Heart left ventricle (tissue), 16 donors: ENCODE measurements around the gene PSMG4. TPM values are rescaled to one million over a fixed set of nuclear protein-coding genes. Genes with fewer than 3 reads are reported as not detected.

Experiments used
- ATAC-seq, 4 donors: fragments of 200-7000 bp; cut with Tn5 transposase; one replicate each; pipeline ENCODE4 v1.9.1; 2020 to 2022; ENCODE audit warnings: moderate library complexity in 4 of 4, mild to moderate bottlenecking in 3 of 4, moderate number of reproducible peaks in 1 of 4
- DNase-seq, 5 donors: peaks; one replicate each; pipeline ENCODE4 v3.0.0-alpha.2; 2020
- H3K27ac ChIP-seq, 12 donors: fragments of 200-600 bp; sonication (generic) in 4 of 12; one replicate each; pipeline versions ENCODE4 v1.5.0 to v1.8.0; 2016 to 2022; ENCODE audit warnings: mild to moderate bottlenecking in 2 of 12
- H3K27me3 ChIP-seq, 9 donors: fragments of 200-600 bp; sonication (generic) in 2 of 9; one replicate each; pipeline versions ENCODE4 v1.5.1 to v1.8.0; 2016 to 2022; ENCODE audit warnings: mild to moderate bottlenecking in 3 of 9
- H3K36me3 ChIP-seq, 9 donors: fragments of 200-600 bp; sonication (generic) in 2 of 9; one replicate each; pipeline versions ENCODE4 v1.5.0 to v1.8.0; 2018 to 2022; ENCODE audit warnings: mild to moderate bottlenecking in 2 of 9
- H3K4me1 ChIP-seq, 12 donors: fragments of 200-600 bp; sonication (generic) in 4 of 12; one replicate each; pipeline versions ENCODE4 v1.5.0 to v1.8.0; 2016 to 2022; ENCODE audit warnings: mild to moderate bottlenecking in 3 of 12
- H3K4me3 ChIP-seq, 12 donors: fragments of 200-600 bp; sonication (generic) in 4 of 12; one replicate each; pipeline versions ENCODE4 v1.5.0 to v1.8.0; 2017 to 2022; ENCODE audit warnings: mild to moderate bottlenecking in 9 of 12, moderate library complexity in 4 of 12
- H3K9me3 ChIP-seq, 12 donors: fragments of 200-600 bp; sonication (generic) in 4 of 12; one replicate each; pipeline versions ENCODE4 v1.5.0 to v1.8.0; 2016 to 2022; ENCODE audit warnings: mild to moderate bottlenecking in 1 of 12
- CTCF ChIP-seq, 12 donors: fragments of 200-600 bp; sonication (generic) in 4 of 12; IDR thresholded peaks; one replicate each; pipeline versions ENCODE4 v1.5.0 to v1.8.0; 2018 to 2022; ENCODE audit warnings: antibody characterized with exemption in 12 of 12, mild to moderate bottlenecking in 5 of 12
- POLR2A ChIP-seq, 2 donors: fragments of 450-650 bp; IDR thresholded peaks; one replicate each; pipeline ENCODE4 v1.6.1; 2017; ENCODE audit warnings: antibody characterized with exemption in 2 of 2, mild to moderate bottlenecking in 2 of 2, moderate library complexity in 2 of 2
- WGBS, 4 donors: extraction: QIAGEN DNeasy Blood & Tissue Kit in 2 of 4; methylation state at CpG; one replicate each; pipeline versions ENCODE4 v1.1.5 to v1.1.7; 2013 to 2018; 5-methylcytosine and 5-hydroxymethylcytosine counted together
- intact Hi-C, 10 donors: fragments of 100-400 bp; cut with DNase I; formaldehyde crosslinking; loops; one replicate each; pipeline versions ENCODE4 v1.11.1 to v1.14.2; 2022
- polyA plus RNA-seq, 2 donors: library from polyadenylated mRNA; stranded (reverse); fragments of 200-250 nt; gene quantifications; one replicate each; pipeline ENCODE4 v1.2.3, GENCODE V29; 2013
- total RNA-seq, 9 donors: library from RNA; depleted of rRNA in 2 of 9; stranded (reverse); fragments of >200 nt in 2 of 9; fragmentation: NEBNext Ultra II Directional in 3 of 9; extraction: Animal tissue kit (Norgen Biotek cat#: 25700) in 3 of 9; gene quantifications; one replicate each; pipeline versions ENCODE4 v1.1.0 to v1.2.4, GENCODE V29; 2016 to 2023
- donor health status: ischemic (EF 13 %, LVEDD 7.1; RV severe dilation, severe dysfunction).
- donor health status: healthy with polysubstance abuse.
- donor health status: DM: no; HTN: yes; CAD: no.
- donor health status: DM: no; HTN: no; CAD: no.
- donor health status: ischemic (EF 25% LVEDD 6.9; RV normal size, moderate dysfunction).
- donor health status: ischemic (EF 25% LVEDD 5.7; RV mildly dilated, moderate dysfunction).
- donor health status: healthy.
- donor health status: DM: yes; HTN: yes; CAD: no.
- donor health status: ischemic (EF 35%, LVEDD 5.7; RV mildly dilated, moderate dysfunction).
- donor health status: nonischemic (EF 11% LVEDD 7.7; RV severe dilation, severe dysfunction).
- donor health status: DM: yes; HTN: yes; CAD: no.
- donor health status: PGD.
- donor health status: ischemic (EF 29% LVEDD 5.4; RV normal size, mild dysfunction).
- donor health status: nonischemic (EF 23%, LVEDD 6.1; RV moderate dilation, normal function).

The PSMG4 gene
- total and polyA plus RNA-seq, 11 donors, result 6.2 to 21.7 (median 9.7) TPM

DNA sequence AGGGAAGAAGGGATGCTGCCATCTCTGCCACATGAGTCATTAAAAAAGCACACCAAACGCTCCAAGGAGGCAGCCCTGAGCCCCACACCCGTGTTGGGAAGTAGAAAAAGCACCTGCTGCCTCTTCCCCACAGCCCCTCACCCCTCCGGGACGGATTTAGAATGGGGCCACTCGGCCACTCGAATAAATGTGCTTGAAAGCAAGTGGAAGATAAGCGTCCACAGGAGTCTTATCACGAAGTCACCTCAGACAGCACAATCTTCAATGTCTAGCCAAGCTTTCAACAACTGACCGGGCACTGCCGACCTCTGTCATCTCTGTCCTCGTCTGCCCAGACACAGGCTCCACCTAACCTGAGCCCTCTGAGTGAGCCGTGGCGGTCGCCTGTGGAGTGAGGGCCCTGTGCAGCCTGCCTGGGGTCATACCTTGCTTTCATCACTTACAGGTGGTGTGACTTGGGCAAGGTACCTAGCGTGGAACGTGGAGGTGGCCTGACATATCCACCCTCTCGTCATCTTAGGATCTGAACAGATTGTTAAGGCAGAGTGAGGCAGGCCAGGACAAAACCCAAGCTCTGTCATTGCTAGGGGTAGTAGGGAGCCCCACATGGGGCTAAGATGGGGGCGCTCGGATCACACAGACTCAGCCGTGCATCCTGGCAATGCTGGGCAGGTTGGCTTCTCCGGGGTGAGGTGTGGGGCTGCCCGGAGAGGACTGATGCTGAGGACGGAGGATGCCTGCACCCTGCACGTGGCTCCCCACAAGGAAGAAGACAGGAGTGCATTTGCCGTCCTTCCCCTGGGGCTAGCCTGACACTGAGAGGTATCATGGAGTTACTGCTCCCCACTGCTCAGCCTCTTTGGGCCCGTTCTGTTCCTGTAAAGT, 34.8 kb downstream of the PSMG4 start:
- Histone ChIP-seq H3K9me3 (no peaks in the 10 kb centered on the region), H3K36me3 (no peaks in the 10 kb centered on the region), H3K4me1 (peaks cover 0 to 19% (median 3%) of the 10 kb centered on the region in 12 donors), H3K27me3 (no peaks in the 10 kb centered on the region), H3K4me3 (no peak overlapping the region), H3K27ac (no peak overlapping the region)
- DNase-seq (peak in 1 of 5 donors; percentile 18), ATAC-seq (peak in 1 of 4 donors; percentile 33)
- intact Hi-C loops, result loop anchor here in 2 of 10 donors (10.0 kb wide), 1 partner anchor 161 kb away; the partner anchor contains the start of gene SLC22A23 (in 2 of the 2)
- 58 to 69% (median 64%) methylated on average over 21 to 26 of the region's 26 CpGs for WGBS, 4 donors
- TF ChIP-seq CTCF (IDR thresholded peaks at IDR 0.05) (no peak), POLR2A (IDR thresholded peaks at IDR 0.05) (no peak)

DNA sequence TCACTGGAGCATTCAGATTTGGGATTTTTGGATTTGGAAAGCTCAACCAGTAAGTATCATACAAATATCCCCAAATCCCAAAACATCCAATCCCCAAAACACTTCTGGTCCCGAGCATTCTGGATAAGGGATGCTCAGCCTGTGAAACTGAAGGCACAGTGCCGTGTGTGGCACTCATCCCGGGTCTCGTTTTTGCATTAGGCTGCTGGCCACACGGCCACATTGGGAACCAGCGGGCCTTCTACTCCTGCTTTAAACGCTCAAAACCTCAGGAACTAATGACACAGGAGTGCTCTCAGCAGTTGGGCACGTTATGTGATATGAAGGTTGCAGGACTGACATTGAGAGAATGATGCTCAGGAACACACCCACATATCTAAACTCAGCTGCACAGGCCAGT, 35.6 kb downstream of the PSMG4 start:
- no peak for TF ChIP-seq CTCF (IDR thresholded peaks at IDR 0.05)
- no peak for TF ChIP-seq POLR2A (IDR thresholded peaks at IDR 0.05)
- Histone ChIP-seq H3K27ac (no peak overlapping the region), H3K9me3 (no peaks in the 10 kb centered on the region), H3K27me3 (no peaks in the 10 kb centered on the region), H3K4me3 (no peak overlapping the region), H3K4me1 (peaks cover 0 to 16% (median under 1%) of the 10 kb centered on the region in 12 donors), H3K36me3 (no peaks in the 10 kb centered on the region)
- intact Hi-C loops, result loop anchor here in 2 of 10 donors (10.0 kb wide), 1 partner anchor 160 kb away; the partner anchor contains the start of gene SLC22A23 (in 2 of the 2)
- WGBS, 4 donors, result 79 to 90% (median 87%) methylated on average over 8 of the region's 8 CpGs
- ATAC-seq, result no peak
- no peak for DNase-seq

GRCh38 chr6:3294921-3295871, 36.4 kb downstream of the PSMG4 start:
- ATAC-seq (peak in 3 of 4 donors; percentile 32 to 70 (median 60)), DNase-seq (peak in 1 of 5 donors; percentile 47)
- Histone ChIP-seq H3K4me3 (no peak overlapping the region), H3K4me1 (peaks cover 0 to 16% (median 0%) of the 10 kb centered on the region in 12 donors), H3K27me3 (no peaks in the 10 kb centered on the region), H3K9me3 (no peaks in the 10 kb centered on the region), H3K36me3 (no peaks in the 10 kb centered on the region), H3K27ac (no peak overlapping the region)
- TF ChIP-seq CTCF (IDR thresholded peaks at IDR 0.05), result peak in 3 of 12 donors; percentile 10 to 19 (median 18)
- no peak for TF ChIP-seq POLR2A (IDR thresholded peaks at IDR 0.05)
- intact Hi-C loops, result loop anchor here in 2 of 10 donors (10.0 kb wide), 1 partner anchor 160 kb away; the partner anchor contains the start of gene SLC22A23 (in 2 of the 2)
- 64 to 67% (median 65%) methylated on average over 29 of the region's 29 CpGs for WGBS, 4 donors
